Hematopoietic multipotent progenitor cell treated with erythropoietin and hydrocortisone succinate and interleukin-3 and kit ligand, for 4 days (in vitro differentiated cells): ENCODE data around the gene BCL11A.
A peak's percentile ranks its signal among the peaks of the same experiment; 100 is the strongest.

Experiments
- DNase-seq: peaks from one replicate; pipeline ENCODE4 v3.0.0-alpha.2; 2015

The BCL11A gene

DNA sequence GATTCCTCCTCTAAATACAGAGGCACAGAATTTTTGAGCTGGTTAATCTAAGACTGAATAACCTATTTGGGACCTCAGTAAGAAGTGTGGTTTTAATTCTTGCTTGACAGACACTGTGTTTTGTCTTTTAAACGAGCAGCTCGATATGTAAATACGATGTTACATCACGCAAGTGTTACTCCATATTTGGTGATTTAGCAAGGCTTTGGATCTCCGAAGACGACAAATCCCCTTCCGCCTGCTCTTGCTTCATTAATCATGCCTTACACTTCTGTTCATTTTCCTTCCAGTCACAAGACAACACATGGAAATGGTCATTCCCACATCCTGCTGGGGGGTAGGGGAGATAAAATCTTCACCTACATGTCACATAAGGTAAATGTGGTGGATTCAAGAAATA, 9.4 kb downstream of the BCL11A start:
- DNase-seq, result no peak

DNA sequence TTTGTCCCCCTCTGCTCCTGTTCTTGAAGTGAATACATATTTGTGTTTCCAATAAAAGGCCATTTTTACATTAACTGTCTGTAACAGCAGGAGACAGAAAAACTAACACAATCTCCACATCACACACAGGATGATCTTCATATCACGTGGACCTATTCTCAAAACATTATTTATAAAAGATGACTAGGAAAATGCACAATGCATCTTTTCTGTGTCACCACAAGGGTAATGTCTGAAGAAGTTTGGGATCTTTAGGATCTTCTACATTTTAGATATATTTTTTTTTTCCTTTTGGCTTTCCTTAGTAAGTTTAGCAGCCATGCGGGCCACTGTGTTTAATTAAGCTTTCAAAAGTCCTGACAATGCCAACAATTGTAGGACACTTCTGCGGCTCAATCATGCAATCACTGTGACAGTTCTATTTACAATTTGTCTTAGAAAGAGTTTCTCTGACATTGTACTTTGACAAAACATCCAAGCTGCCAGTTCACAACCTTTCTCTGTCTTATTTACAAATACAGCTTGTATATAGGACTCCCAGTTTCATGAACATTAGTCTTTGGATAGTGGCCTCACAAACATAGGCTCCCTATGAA, 12.3 kb downstream of the BCL11A start:
- no peak for DNase-seq

DNA sequence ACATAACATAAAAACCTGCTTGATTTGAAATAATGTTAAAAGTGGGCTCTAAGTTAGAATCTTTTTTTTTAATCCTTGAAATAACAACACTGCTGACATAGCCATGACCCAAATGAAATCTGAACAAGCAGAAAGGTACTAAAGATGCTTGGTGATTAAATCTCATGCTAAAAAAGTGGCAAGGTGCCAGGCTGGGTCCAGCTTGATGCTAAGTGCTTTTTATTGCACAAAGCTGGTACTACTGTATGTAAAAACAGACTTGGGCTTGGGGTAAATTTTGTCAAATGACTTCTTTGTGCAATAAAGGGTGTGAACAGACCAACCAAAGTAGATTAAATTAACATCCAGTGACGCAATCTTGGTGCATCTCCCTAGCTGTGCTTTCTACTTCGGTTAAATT, 13.4 kb downstream of the BCL11A start:
- peak; percentile 47 for DNase-seq

DNA sequence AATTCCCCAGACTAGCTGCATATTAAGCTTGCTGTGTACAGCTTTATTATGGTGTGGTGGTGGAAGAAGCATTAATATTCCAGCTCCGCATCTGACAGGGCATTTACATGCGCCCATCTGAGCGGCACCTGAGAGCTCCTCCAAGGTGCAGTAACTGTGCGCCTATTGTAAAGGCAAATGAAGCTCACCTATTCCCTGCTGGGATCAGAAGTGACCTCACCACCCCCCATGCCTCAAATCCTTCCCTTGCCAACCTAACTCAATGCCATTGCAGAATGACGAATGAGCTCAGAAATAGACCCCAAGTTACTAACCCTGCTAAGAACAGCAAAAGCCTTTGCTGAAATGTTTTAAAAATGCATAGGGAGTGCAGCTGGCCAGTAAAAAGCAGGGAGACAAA, 14.3 kb downstream of the BCL11A start:
- DNase-seq, result no peak

- no peak for DNase-seq
These were observed 15.4 kb downstream of the BCL11A start for GRCh38 chr2:60538101-60538500.

GRCh38 chr2:60536746-60537145, 16.7 kb downstream of the BCL11A start:
- peak; percentile 73 for DNase-seq

- DNase-seq, result no peak
These were observed 17.7 kb downstream of the BCL11A start for GRCh38 chr2:60535685-60536312.

DNA sequence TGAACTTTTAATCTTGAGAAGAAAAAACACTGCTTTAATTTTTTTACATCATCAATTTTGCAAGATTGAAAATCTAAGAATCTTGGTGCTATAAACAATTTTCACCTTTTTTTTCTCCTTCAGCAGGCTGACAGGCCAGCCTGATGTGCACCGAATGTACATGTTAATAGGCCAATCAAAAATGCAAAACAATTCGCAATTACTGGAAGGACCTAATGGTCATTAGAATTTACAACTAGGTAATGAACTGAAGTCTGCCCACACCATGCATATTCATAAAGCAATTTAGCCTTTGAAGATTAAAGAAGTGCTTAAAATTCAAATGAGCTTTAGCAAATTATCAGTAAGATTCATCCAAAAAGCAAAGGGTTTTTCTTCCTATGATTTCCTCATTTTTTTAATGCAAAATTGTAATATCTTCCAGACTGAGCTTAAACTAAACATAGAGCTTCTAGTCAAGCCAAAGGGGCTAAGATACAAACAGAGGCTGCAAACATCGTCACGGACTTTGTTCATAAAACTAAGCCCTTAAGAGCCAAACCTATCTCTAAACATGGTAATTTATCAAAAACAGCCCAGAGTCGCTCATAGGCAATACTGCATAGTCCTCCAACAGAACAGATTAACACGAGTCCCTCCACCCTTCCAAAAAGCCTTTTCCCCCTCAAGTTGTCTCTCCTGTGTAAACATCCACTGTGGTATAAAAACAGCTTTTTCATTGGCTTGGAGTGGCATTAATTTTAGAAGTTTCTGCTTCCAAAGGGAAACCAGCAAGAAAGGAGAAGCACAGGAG, 18.4 kb downstream of the BCL11A start:
- no peak for DNase-seq

DNA sequence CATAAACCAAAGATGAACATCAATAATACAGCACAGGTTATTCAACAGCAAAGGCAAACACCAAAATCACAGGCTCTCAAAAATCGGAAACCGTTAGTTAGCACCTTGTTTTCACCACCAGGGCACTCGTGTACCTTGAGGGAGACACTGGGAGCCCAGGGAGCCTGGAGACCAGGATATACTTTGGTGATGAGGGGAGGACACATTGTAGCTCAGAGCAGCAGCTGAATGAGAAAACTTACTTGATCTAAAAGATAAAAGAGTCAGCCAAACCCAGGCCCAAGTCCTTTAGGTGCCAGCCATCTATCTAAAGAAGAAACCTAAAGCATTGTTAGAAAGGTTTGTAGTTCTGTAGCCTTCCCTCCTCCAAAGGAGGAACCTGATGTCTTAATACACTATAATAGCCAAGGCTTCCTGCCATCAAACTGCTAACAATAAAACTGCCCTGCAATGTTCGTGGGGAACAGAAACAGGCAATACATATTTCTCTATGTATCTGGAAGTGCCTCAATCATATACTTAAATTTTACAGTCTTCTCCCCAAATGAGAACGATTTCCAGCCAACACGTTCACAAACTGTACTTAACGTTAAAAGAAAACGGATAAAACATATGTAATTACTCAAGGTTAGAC, 19.3 kb downstream of the BCL11A start:
- peak; percentile 38 for DNase-seq

DNA sequence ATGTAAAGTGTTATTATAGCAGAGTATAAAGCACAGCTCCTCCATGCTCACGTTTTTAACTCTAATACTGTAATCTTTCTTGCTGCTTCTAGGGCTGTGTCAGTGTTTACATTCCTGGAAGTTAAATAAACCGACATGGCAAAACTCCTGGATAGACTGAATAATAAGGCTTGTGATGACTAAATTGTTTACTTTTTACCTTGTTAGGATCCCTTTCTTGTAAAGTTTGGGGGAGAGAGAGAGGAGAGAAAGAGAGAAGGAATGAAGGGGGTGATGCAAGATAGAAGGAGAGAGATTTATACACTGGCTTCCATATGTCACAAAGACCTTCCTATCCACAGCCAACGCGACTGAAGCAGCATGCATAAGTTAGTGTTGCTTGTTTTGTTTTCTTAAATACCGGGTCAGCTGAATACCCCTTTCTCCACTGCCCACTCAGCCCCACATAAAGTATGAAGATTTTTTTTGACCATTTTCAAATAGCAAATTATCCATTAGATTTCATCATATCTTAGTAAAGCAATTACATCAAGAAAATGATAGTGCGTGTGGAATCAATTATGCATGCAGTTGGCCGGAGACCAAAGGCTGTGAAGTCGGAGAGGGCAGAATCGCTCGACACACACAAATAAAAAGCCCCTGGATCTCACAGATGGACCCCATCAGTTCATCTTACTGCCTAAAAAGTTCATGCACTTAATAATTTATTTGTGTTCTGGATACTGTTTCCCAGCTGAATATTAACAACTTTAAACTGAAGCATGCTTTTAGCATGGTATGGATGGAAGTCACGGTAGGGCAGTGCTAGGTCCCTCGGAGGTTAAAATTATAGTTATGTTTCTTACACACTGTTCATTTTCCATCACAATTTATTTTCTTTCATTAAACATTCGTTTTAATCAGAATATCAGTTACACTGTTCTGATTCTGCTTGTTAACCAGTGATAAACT, 20.1 kb downstream of the BCL11A start:
- no peak for DNase-seq

DNA sequence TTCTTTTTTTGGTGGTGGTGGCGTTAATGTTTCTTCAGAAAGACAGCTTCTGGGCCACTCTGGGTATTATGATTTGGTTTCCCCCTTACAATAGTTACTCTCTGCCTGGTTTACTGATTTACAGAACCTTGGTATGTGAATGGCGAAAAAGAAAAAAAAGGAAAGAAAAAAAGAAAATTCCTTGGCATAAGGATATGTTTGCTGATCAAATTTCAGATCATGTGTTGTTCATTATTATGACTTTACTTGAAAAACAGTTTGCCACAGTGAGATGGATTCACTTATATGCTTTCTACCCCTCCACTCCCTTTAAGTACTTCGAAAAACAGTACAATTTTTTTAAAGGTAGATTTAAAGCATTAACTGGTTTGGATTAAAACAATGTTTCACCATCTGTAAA, 21.0 kb downstream of the BCL11A start:
- no peak for DNase-seq

- DNase-seq, result peak; percentile 43
These were observed 21.7 kb downstream of the BCL11A start for GRCh38 chr2:60531701-60532133.

GRCh38 chr2:60530660-60531281, 22.7 kb downstream of the BCL11A start:
- DNase-seq, result peak; percentile 96

DNA sequence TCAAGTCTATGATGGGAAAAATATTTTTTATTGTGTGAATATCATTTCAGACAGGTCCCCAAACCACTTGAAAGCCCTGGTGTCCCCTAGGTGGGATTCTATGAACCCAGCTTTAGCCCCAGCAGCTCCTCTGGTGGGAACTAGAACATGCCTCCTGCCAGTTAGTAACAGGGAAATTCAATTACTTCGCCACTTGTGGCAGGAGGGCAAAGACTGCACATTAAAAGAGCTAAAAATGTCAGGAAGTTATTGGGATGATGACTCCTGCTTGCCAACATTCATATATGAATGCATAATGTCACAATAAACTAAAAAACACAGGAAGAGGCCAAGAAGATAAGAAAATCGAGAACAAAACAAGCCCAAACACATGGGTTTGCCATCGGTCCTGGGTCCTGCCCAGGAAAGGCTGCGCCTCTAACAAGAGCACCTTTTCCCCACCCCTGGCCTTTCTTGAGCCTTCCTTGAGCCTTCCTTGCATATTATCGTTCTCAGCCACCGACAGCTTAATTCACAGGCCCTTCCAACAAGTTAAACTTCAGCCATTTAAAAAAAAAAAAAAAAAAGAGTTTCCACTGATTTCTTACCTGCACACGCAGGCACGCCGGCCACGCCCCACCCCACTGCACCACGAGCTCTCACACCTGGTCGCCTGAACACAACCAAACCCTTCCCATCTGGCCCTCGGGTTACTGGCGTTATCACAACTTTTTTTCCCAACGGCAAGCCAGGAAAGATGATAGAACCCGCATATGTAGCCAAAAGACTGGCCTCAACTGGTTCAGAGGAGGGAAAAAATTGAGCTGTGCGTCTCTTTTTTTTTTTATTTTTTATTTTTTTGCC, 23.4 kb downstream of the BCL11A start:
- DNase-seq, result peak; percentile 34

DNA sequence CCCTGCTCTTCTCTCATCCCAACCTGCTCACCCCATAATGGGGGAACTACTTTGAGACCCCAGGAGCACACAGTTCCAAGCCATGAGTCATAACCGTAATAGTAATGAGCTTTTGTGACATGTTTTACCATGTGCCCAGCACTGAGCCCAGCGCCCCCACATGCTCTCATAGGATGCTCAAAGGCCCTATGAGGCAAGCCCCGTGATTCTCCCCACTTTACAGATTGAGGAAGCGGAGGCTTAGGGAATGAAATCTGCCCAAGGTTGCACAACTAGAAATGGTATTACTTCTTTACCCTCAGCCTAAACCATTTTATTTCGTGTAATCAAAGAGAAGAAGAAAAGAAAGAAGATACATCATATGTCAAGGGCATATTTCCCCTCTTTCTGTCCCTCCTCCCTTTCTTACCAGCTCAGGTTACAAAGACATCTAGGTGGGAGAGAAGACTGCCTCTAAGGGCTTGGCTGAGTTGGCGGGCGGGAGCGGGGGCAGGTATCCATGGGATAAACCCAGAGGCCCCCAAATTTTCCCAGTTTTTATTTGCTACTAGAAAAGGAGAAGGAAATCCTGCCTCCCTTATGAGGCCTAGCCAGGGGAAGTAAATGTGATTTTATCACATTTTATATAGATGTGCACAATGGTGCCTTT, 24.2 kb downstream of the BCL11A start:
- peak; percentile 28 for DNase-seq

DNA sequence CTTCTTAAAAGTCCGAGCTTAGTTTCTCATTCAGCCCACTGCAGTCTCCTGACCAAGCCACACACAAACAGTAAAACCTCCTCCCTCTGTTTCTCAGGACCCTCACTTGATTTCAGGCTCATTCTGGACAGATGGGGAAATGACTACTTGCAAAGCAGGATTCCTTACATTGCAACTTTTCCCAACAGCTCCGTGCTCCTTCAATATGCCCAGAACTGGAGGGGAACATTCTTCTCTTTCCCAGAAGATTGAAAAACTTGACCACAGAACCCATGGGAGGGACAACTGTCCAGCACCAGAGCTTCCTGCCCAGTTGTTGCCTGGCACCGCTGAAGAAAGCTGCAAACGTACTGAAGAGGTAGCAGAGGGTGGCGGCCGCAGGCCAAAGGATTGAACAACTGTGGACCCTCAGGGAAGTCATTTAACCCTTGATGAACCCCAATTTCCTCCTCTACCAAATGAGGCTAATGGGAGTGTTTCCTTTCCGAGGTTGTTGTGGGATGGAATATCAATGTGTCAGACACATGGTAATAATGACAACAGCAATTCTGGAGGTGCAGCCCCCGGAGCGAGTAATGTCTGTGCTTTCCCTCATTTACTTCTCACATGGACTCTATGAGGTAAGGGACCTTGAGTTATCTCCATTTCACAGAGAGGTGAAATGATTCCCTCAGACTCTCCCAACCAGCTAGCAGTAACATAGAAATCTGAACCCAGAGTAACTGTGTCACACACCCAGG, 25.0 kb downstream of the BCL11A start:
- no peak for DNase-seq

- no peak for DNase-seq
These were observed 25.7 kb downstream of the BCL11A start for GRCh38 chr2:60527762-60528161.

GRCh38 chr2:60526623-60527022, 26.8 kb downstream of the BCL11A start:
- no peak for DNase-seq

DNA sequence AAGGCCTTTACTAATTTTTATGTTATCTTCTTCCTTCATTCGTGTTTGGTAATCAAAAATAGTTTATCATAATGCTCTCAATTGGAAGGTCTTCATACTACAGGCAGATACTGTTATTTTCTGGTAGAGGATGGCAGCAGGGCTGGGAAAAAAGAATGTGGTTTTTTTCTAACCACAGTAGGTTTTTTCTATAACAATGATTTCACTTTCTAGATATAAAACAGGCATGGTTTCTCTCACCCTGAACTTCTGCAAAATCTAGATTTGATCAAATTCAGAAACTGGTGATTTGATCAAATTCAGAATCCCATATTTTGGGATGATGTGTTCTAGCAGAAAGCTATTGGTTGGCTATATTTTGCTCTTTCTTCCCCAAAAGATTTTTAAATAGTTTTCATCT, 27.6 kb downstream of the BCL11A start:
- DNase-seq, result peak; percentile 73

DNA sequence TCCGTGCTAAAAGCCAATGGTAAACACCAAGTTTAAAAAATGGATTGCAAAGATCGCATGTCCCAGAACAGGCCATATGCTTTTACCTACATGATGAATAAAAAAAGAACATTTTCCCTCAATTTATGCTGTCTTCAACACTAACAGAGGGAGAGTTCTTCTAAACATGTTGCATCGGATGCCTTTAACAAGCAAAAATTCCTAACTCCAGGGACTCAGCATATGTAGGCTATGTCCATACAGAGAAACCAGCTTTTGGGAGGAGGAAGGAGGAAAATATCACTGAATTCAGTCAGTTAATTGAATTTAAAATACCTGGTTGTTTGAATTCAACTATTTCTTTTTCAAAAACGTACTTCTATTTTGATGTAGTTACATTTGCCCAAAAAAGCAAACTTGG, 28.6 kb downstream of the BCL11A start:
- DNase-seq, result no peak
